Gastroesophageal sphincter (tissue), 4 donors: ENCODE data around the gene NOTCH4. TPM values are rescaled to one million over a fixed set of nuclear protein-coding genes. Genes with fewer than 3 reads are reported as not detected.
"Not testable (repeated sequence)": the region's sequence is repeated elsewhere in the genome, so short reads cannot be mapped to it uniquely, and the experiment has no call there.

ENCODE experiments used
- ATAC-seq: fragments of 150-250 bp; one replicate; pipeline ENCODE4 v1.9.1; 2016; ENCODE audit warnings: mild to moderate bottlenecking, moderate library complexity
- H3K27ac ChIP-seq, 4 donors: fragments of 200-600 bp; sonication (generic) in 3 of 4; 1 replicate in 3 of 4; 2 replicates in 1 of 4; pipeline ENCODE4 v1.5.1; 2016 to 2019
- H3K27me3 ChIP-seq: fragments of 200-600 bp; sonication (generic); one replicate; pipeline ENCODE4 v1.5.1; 2019
- H3K36me3 ChIP-seq, 2 donors: fragments of 200-600 bp; sonication (generic); one replicate each; pipeline ENCODE4 v1.5.1; 2019; ENCODE audit warnings: control low read depth in 1 of 2
- H3K4me1 ChIP-seq, 3 donors: fragments of 200-600 bp; sonication (generic); 1 replicate in 2 of 3; 2 replicates in 1 of 3; pipeline ENCODE4 v1.5.1; 2016 to 2019; ENCODE audit warnings: control low read depth in 2 of 3
- H3K4me3 ChIP-seq, 2 donors: fragments of 200-600 bp; sonication (generic); one replicate each; pipeline ENCODE4 v1.5.1; 2019; ENCODE audit warnings: mild to moderate bottlenecking in 1 of 2, moderate library complexity in 1 of 2
- H3K9me3 ChIP-seq, 3 donors: fragments of 200-600 bp; sonication (generic); one replicate each; pipeline ENCODE4 v1.5.1; 2017 to 2019; ENCODE audit warnings: control low read depth in 2 of 3
- EP300 ChIP-seq: sonication (generic); formaldehyde crosslinking; IDR thresholded peaks from one replicate; pipeline ENCODE4 v1.6.1; 2017; ENCODE audit warnings: antibody characterized with exemption, mild to moderate bottlenecking
- POLR2A ChIP-seq, 2 donors: fragments of 450-650 bp; IDR thresholded peaks; one replicate each; pipeline ENCODE4 v1.6.1; 2017; ENCODE audit warnings: antibody characterized with exemption in 2 of 2, mild to moderate bottlenecking in 2 of 2, moderate library complexity in 1 of 2
- POLR2AphosphoS5 ChIP-seq: sonication (generic); formaldehyde crosslinking; IDR thresholded peaks from one replicate; pipeline ENCODE4 v1.6.1; 2017; ENCODE audit warnings: antibody characterized with exemption
- WGBS, 2 donors: methylation state at CpG; one replicate each; pipeline ENCODE4 v1.1.5; 2018; ENCODE audit warnings: low coverage in 1 of 2; 5-methylcytosine and 5-hydroxymethylcytosine counted together
- total RNA-seq, 4 donors: library from RNA; depleted of rRNA; stranded (reverse); fragments of >200 nt; gene quantifications; one replicate each; pipeline ENCODE4 v1.1.0, GENCODE V29; 2016
- TF ChIP-seq, protein P1 (sequence below), 4 experiments: fragments of 200-600 bp in 2 of 4; fragments of 450-650 bp in 2 of 4; sonication (generic) in 1 of 4; IDR thresholded peaks; one replicate each; pipeline ENCODE4 v1.5.1; 2017 to 2019; ENCODE audit warnings: antibody characterized with exemption in 4 of 4, mild to moderate bottlenecking in 2 of 4, moderate library complexity in 2 of 4

The NOTCH4 gene
- total RNA-seq, 4 donors from 2014 or later = 10.9 to 26.0 (median 13.2) TPM

DNA sequence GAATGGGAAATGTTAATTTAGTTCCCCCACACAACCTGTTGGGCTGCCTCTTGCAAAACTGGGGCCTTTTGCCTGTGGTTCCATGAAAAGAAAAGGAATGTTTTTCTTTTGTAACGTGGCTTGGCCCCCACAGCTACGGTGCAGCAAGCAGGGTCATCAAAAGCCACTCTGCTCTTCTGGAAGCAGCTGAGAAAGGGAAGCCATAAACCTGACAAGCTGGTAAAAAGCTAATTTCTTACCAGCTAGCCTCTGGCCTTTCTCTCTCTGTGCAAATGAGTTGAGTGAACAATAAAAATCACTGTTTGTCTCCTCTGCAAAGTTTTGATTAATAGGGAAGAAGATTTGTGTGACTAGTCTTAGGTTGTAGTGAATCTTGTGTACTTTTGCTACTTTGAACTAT lies 23.5 kb upstream of the NOTCH4 start:
- no peak for TF ChIP-seq POLR2A (IDR thresholded peaks at IDR 0.05)
- TF ChIP-seq EP300 = no peak
- TF ChIP-seq, protein P1, sequence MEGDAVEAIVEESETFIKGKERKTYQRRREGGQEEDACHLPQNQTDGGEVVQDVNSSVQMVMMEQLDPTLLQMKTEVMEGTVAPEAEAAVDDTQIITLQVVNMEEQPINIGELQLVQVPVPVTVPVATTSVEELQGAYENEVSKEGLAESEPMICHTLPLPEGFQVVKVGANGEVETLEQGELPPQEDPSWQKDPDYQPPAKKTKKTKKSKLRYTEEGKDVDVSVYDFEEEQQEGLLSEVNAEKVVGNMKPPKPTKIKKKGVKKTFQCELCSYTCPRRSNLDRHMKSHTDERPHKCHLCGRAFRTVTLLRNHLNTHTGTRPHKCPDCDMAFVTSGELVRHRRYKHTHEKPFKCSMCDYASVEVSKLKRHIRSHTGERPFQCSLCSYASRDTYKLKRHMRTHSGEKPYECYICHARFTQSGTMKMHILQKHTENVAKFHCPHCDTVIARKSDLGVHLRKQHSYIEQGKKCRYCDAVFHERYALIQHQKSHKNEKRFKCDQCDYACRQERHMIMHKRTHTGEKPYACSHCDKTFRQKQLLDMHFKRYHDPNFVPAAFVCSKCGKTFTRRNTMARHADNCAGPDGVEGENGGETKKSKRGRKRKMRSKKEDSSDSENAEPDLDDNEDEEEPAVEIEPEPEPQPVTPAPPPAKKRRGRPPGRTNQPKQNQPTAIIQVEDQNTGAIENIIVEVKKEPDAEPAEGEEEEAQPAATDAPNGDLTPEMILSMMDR (IDR thresholded peaks at IDR 0.05) = no peak
- no peak for TF ChIP-seq POLR2AphosphoS5
- WGBS, 2 donors = 0% methylated on average over 2 of the region's 2 CpGs; no CpG with 5 or more reads in 1 of the 2 donors
- H3K4me1 ChIP-seq = peaks cover 0 to 21% (median 0%) of the 10 kb centered on the region in 3 donors

DNA sequence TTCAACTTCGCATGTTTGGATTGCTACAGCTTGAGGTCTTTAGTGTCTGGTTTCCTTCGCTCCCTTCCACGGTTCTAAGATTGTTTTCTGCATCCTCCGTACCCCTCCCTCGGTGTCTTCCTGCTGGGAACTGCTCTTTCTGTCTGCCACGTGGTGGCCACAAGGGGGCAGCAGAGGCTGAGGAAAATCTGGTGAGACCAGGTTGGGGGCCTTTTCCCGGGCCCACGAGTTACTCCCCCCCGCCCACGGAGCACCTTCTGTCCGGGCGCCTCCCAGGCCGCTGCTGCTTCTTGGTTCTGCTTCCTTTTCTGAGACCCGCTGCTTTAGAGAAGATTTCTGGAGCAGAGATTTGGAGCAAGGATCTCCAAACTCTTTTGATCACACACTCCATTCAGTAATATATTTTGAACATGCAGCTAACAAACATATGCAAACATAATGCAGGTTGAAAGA lies 21.1 kb upstream of the NOTCH4 start:
- peaks cover 0 to 21% (median 0%) of the 10 kb centered on the region in 3 donors for H3K4me1 ChIP-seq
- H3K4me3 ChIP-seq = peak overlapping the region; percentile 18 to 36
- no peaks in the 10 kb centered on the region for H3K27me3 ChIP-seq
- ATAC-seq = peak; percentile 84
- H3K27ac ChIP-seq = peak overlapping the region; percentile 56 to 78 (median 68)
- no peaks in the 10 kb centered on the region for H3K36me3 ChIP-seq
- no peaks in the 10 kb centered on the region for H3K9me3 ChIP-seq
- TF ChIP-seq POLR2AphosphoS5 (peak; percentile 31), POLR2A (IDR thresholded peaks at IDR 0.05) (no peak), EP300 (no peak)
- TF ChIP-seq, protein P1 (IDR thresholded peaks at IDR 0.05) = peak; percentile 89 to 92 (median 90)
- WGBS, 2 donors = 0% methylated on average over 8 of the region's 14 CpGs; no CpG with 5 or more reads in 1 of the 2 donors

More for the DNA sequence above, 23.5 kb upstream of the NOTCH4 start:
- no peak overlapping the region for H3K4me3 ChIP-seq
- H3K9me3 ChIP-seq = no peaks in the 10 kb centered on the region
- no peaks in the 10 kb centered on the region for H3K36me3 ChIP-seq
- ATAC-seq = no peak
- H3K27ac ChIP-seq = no peak overlapping the region
- peaks cover 3% of the 10 kb centered on the region for H3K27me3 ChIP-seq

DNA sequence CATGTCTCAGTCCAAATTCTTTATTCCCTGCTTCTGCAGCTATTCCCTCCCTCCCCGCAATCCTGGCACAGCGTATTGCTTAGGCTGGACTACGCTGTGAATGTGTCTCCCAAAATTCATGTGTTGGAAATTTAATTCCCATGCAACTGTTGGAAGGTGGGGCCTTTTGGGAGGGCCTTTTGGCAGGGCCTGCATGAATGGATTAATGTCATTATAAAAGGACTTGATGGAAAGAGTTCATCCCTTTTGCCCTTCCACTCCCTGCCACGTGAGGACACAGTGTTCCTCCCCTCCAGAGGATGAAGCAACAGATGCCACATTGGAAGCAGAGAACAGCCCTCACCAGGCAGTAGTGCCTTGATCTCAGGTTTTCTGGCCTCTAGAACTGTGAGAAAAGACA lies 20.4 kb upstream of the NOTCH4 start:
- ATAC-seq = peak; percentile 88
- peaks cover 0 to 21% (median 0%) of the 10 kb centered on the region in 3 donors for H3K4me1 ChIP-seq
- no peaks in the 10 kb centered on the region for H3K9me3 ChIP-seq
- H3K4me3 ChIP-seq = peak overlapping the region in 1 of 2 donors; percentile 36
- TF ChIP-seq POLR2AphosphoS5 = peak; percentile 86
- TF ChIP-seq EP300 = no peak
- H3K36me3 ChIP-seq = no peaks in the 10 kb centered on the region
- peak overlapping the region in 3 of 4 donors; percentile 56 to 78 (median 73) for H3K27ac ChIP-seq
- no peaks in the 10 kb centered on the region for H3K27me3 ChIP-seq
- WGBS, 2 donors = 57 to 60% methylated on average over 2 to 4 of the region's 4 CpGs

DNA sequence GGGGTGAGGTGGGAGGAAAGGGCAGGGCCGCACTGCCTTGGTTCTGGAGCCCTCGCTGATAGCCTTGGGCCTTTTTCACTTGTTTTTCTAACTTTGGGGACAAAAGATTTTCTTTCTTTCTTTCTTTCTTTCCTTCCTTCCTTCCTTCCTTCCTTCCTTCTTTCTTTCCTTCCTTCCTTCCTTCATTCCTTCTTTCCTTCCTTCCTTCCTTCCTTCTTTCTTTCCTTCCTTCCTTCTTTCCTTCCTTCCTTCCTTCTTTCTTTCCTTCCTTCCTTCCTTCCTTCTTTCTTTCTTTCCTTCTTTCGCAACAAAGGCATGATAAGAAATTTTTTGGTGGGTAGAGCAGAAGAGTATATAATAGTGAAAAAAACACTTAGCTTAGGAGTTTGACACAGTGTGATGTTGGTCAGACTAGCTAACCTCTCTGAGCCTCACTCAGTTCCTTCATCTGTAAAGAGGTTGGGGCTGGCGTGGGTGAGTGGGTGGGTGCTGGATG lies 18.5 kb upstream of the NOTCH4 start:
- not testable (repeated sequence) for H3K27me3 ChIP-seq, H3K27ac ChIP-seq, H3K36me3 ChIP-seq, H3K9me3 ChIP-seq, ATAC-seq, H3K4me3 ChIP-seq
- H3K4me1 ChIP-seq = peaks cover 0 to 21% (median 0%) of the 10 kb centered on the region in 3 donors
- WGBS, 2 donors = 69 to 81% methylated on average over 3 of the region's 4 CpGs

DNA sequence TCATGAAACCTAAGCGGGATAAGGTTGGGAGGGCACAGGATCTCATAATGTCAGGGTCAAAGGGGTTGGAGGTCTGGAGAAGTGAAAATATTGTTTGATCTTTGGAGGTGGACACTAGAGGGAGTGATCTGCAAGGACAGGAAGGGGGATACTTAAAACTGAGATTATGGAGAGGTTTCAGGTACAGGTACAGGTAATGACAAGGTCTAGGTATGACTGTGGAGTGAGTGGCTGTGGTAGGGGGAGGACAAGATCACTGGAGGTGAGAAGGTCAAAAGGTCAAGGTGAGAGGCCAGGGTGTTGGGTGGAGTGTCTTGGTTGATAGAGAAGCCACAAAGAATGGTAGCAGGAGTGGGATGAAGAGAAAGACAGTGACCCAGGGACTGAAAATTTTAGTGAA lies 16.8 kb upstream of the NOTCH4 start:
- Histone ChIP-seq H3K27me3 (no peaks in the 10 kb centered on the region), H3K4me3 (no peak overlapping the region), H3K36me3 (no peaks in the 10 kb centered on the region), H3K27ac (no peak overlapping the region), H3K4me1 (peaks cover 0 to 21% (median 0%) of the 10 kb centered on the region in 3 donors), H3K9me3 (no peaks in the 10 kb centered on the region)
- ATAC-seq = no peak
- WGBS, 2 donors = 80 to 100% methylated on average over 1 of the region's 1 CpG
- no peak for TF ChIP-seq POLR2A (IDR thresholded peaks at IDR 0.05)
- TF ChIP-seq, protein P1 (IDR thresholded peaks at IDR 0.05) = no peak
- no peak for TF ChIP-seq EP300
- TF ChIP-seq POLR2AphosphoS5 = no peak

DNA sequence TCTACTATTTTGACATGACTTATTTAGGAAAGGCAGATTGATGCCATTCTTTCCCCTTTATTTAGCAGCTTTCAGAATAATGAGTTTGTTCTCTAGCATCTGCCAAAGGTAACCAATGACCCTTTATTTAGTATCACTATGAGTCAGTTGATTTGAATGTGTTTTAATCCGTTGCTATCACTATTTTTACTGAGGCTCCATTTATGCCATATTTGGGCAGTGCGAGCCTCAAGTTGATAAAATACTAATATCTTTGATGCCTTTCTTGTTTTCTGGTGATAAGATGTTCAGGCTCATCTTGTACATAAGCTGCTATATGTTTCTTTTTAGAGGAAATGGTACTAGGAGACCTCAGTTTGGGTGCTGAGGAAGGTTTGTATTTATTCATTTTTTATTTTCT lies 15.6 kb upstream of the NOTCH4 start:
- H3K27me3 ChIP-seq = no peaks in the 10 kb centered on the region
- no peak for ATAC-seq
- H3K4me1 ChIP-seq = peaks cover 0 to 11% (median 0%) of the 10 kb centered on the region in 3 donors
- 33 to 67% methylated on average over 1 to 2 of the region's 2 CpGs for WGBS, 2 donors
- H3K9me3 ChIP-seq = no peaks in the 10 kb centered on the region
- no peak overlapping the region for H3K4me3 ChIP-seq
- TF ChIP-seq POLR2AphosphoS5 (no peak), POLR2A (IDR thresholded peaks at IDR 0.05) (no peak), EP300 (no peak)
- TF ChIP-seq, protein P1 (IDR thresholded peaks at IDR 0.05) = no peak
- no peak overlapping the region for H3K27ac ChIP-seq
- no peaks in the 10 kb centered on the region for H3K36me3 ChIP-seq
